HL-60 (cell line): ENCODE results near the gene C14orf93.
A peak's percentile ranks its signal among the peaks of the same experiment; 100 is the strongest.

Experiments
- DNase-seq, 2 experiments: peaks; one replicate each; pipeline ENCODE4 v3.0.0-alpha.2; 2010 to 2020; ENCODE audit warnings: low read depth in 1 of 2, low spot score in 1 of 2
- H3K27ac ChIP-seq: fragments of 250-450 bp; sonication (Bioruptor Pico); replicated peaks from 2 replicates; pipeline ENCODE4 v1.5.1; 2020; ENCODE audit warnings: mild to moderate bottlenecking, moderate library complexity
- H3K27me3 ChIP-seq: fragments of 250-450 bp; sonication (Bioruptor Pico); 2 replicates; pipeline ENCODE4 v1.5.1; 2021; ENCODE audit warnings: mild to moderate bottlenecking, moderate library complexity; ENCODE audit not compliant: insufficient read depth, poor library complexity, severe bottlenecking
- H3K4me3 ChIP-seq: replicated peaks from 2 replicates; pipeline ENCODE4 v1.5.1; 2011; ENCODE audit warnings: mild to moderate bottlenecking, control low read depth, low read length; ENCODE audit not compliant: insufficient read depth
- CTCF ChIP-seq: IDR thresholded peaks from one replicate; pipeline ENCODE4 v1.5.1; 2011; ENCODE audit warnings: low read length, control low read depth, inconsistent platforms; ENCODE audit not compliant: insufficient read depth
- GABPA ChIP-seq: IDR thresholded peaks from 2 replicates; pipeline ENCODE4 v1.6.1; 2012; ENCODE audit warnings: low read depth
- POLR2AphosphoS5 ChIP-seq: IDR thresholded peaks from 2 replicates; pipeline ENCODE4 v1.6.1; 2012; ENCODE audit warnings: low read depth
- REST ChIP-seq: IDR thresholded peaks from 2 replicates; pipeline ENCODE4 v1.6.1; 2012; ENCODE audit warnings: low read depth; ENCODE audit not compliant: insufficient replicate concordance
- SPI1 ChIP-seq: IDR thresholded peaks from 2 replicates; pipeline ENCODE4 v1.6.1; 2012; ENCODE audit warnings: low read depth, mild to moderate bottlenecking, borderline replicate concordance

The C14orf93 gene

GRCh38 chr14:22981090-22981875 lies 28.7 kb downstream of the C14orf93 start:
- H3K27me3 ChIP-seq: peaks cover 11% of the 10 kb centered on the region
- no peak for TF ChIP-seq SPI1
- TF ChIP-seq GABPA: no peak
- no peak for TF ChIP-seq POLR2AphosphoS5
- TF ChIP-seq REST: no peak
- TF ChIP-seq CTCF: no peak
- peak overlapping the region; percentile 77 for H3K4me3 ChIP-seq
- no peak for DNase-seq
- no peak overlapping the region for H3K27ac ChIP-seq

- no peak overlapping the region for H3K4me3 ChIP-seq
- no peak for TF ChIP-seq POLR2AphosphoS5
- TF ChIP-seq GABPA: no peak
- no peak for TF ChIP-seq REST
- TF ChIP-seq SPI1: no peak
- no peak for TF ChIP-seq CTCF
- no peak overlapping the region for H3K27ac ChIP-seq
- no peak for DNase-seq
- peaks cover 11% of the 10 kb centered on the region for H3K27me3 ChIP-seq
These were observed 29.3 kb downstream of the C14orf93 start for GRCh38 chr14:22980672-22981089.

- TF ChIP-seq SPI1 (no peak), REST (no peak), GABPA (no peak), CTCF (no peak), POLR2AphosphoS5 (no peak)
- peaks cover 11% of the 10 kb centered on the region for H3K27me3 ChIP-seq
- H3K27ac ChIP-seq: no peak overlapping the region
- H3K4me3 ChIP-seq: no peak overlapping the region
- DNase-seq: no peak
These were observed 30.1 kb downstream of the C14orf93 start for GRCh38 chr14:22979748-22980392.
